AG10803 (cell line): Measurements from ENCODE around the gene SMNDC1.
"Not testable (repeated sequence)": the region's sequence is repeated elsewhere in the genome, so short reads cannot be mapped to it uniquely, and the experiment has no call there.

Experiments
- DNase-seq: peaks from one replicate; pipeline ENCODE4 v3.0.0; 2010; ENCODE audit warnings: low read depth
- H3K4me3 ChIP-seq: 2 replicates; pipeline ENCODE4 v1.5.1; 2011; ENCODE audit warnings: mild to moderate bottlenecking, low read length, control low read depth
- TF ChIP-seq, protein P1 (sequence below): conservative IDR thresholded peaks from 2 replicates; pipeline ENCODE4 v1.5.1; 2011; ENCODE audit warnings: mild to moderate bottlenecking, low read length, control low read depth, inconsistent platforms

Gene SMNDC1

DNA sequence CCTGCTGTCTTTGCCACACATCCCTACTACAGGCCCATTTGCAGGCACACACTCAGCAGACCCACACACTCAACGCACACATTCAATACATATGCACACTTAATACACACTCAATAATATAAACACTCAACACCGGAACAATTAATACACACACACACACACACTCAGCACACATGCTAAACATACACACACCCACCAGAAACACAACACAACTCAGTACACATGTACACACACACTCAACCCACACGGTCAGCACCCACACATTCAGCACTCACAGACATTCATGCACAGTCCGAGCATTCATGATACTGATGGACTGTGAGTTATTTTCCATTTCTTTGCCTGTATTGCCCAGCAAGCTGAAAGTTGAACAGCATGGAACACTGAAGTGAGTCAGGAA, 35.4 kb upstream of the SMNDC1 start:
- TF ChIP-seq, protein P1, sequence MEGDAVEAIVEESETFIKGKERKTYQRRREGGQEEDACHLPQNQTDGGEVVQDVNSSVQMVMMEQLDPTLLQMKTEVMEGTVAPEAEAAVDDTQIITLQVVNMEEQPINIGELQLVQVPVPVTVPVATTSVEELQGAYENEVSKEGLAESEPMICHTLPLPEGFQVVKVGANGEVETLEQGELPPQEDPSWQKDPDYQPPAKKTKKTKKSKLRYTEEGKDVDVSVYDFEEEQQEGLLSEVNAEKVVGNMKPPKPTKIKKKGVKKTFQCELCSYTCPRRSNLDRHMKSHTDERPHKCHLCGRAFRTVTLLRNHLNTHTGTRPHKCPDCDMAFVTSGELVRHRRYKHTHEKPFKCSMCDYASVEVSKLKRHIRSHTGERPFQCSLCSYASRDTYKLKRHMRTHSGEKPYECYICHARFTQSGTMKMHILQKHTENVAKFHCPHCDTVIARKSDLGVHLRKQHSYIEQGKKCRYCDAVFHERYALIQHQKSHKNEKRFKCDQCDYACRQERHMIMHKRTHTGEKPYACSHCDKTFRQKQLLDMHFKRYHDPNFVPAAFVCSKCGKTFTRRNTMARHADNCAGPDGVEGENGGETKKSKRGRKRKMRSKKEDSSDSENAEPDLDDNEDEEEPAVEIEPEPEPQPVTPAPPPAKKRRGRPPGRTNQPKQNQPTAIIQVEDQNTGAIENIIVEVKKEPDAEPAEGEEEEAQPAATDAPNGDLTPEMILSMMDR: no peak
- no peak overlapping the region for H3K4me3 ChIP-seq
- DNase-seq: no peak

DNA sequence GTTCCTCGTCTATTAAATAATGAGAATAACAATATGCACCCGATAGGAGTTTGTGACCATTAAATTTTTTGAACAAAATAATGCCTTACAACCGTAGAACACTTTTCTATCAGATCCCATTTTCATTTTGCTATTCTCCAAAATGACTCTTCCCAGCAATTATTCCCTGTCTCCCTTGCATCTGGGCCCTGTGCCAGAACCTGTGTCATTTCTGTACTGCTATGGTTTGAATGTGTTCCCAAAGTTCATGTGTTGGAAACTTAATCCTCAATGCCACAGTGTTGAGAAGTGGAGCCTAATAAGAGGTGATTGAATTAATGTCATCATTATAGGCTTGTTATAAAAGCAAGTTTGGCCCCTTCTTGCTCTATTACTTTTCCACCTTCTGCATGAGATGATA, 33.2 kb upstream of the SMNDC1 start:
- DNase-seq: peak; percentile 48
- H3K4me3 ChIP-seq: no peak overlapping the region
- TF ChIP-seq, protein P1: no peak

DNA sequence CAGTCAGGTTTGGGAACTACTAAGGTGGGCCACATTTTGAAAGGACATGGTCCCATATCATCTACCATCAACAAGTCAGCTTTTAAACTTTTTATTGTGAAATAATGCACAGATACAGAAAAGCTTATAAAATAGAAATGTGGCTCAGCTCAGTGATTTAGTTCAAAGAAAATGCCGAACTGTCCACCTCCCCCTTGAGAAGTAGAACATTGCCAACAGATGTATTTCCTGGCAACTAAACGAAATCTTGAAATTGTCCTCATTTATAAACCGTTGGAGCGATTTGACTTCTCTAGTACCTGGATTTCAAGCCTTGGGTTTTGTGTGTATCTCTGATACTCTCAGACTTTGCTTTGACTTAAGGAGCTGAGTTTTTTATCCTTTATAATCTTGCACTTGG, 32.7 kb upstream of the SMNDC1 start:
- DNase-seq: no peak
- H3K4me3 ChIP-seq: no peak overlapping the region
- TF ChIP-seq, protein P1: no peak

DNA sequence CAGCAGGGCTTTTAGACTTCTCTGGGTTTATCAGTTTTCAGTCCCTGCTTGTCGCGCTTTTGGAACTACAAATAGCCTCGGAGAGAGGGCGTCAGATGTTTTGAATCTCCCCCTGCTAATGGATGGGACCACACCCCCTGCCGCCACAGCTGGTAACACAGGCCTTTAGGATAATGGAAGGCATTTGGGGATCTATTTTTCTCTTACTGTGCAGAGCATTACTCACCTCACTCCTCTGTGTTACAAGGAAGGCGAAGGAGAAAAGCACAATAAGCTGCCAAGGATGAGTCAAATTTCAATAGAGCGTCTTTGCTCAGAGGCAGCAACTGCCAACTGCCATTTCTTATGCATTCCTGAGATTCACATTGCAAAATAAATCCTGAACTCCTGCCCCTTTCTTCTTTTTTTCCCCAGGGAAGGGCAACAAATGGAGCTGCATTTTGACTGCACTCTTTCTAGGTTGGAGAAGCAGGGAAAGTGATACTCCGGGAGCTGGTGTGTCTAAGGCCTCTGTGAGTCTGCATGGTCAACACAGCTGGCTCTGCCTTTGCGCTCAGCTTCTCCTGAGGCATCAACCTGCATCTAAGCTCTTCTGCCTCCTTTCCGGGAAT, 31.5 kb upstream of the SMNDC1 start:
- peak; percentile 99 for DNase-seq

DNA sequence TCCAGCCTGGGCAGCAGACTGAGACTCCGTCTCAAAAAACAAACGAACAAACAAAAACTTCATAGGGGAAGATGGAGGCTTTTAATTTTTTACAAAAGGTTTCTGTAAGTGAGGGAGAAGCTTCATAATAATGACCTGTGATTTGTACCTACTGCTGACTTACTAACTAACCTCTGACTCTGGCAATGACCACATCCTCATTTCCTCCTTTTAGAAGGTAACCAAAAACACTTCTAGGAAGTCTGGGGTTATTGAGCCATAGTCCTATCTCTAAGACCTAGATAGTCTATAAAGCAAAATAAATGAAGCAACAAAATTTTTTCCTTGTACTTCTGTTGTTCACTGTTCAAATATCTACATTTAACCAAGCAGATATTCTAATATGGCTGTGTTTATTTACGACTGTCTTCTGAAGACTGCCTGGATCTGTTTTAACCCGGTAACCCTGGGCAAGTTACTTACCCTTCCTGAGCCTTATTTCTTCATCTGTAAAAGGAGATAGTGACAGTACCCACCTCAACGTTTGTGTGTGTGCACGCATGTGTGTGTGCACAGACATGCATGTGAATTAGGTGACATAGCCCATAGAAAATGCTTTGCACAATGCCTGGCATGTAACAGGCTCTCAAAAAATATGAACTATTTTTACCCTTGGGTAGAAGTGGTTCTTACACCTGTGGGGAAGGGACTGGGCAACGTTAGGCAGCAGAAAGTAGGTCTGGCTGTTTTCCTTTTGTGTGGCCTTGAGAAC, 30.8 kb upstream of the SMNDC1 start:
- TF ChIP-seq, protein P1: no peak
- DNase-seq: peak; percentile 27
- peak overlapping the region; percentile 19; the same call in 1 of the 2 replicates for H3K4me3 ChIP-seq

More for the DNA sequence above, 31.5 kb upstream of the SMNDC1 start:
- peak overlapping the region; percentile 19; the same call in 1 of the 2 replicates for H3K4me3 ChIP-seq
- TF ChIP-seq, protein P1: peak; percentile 46

DNA sequence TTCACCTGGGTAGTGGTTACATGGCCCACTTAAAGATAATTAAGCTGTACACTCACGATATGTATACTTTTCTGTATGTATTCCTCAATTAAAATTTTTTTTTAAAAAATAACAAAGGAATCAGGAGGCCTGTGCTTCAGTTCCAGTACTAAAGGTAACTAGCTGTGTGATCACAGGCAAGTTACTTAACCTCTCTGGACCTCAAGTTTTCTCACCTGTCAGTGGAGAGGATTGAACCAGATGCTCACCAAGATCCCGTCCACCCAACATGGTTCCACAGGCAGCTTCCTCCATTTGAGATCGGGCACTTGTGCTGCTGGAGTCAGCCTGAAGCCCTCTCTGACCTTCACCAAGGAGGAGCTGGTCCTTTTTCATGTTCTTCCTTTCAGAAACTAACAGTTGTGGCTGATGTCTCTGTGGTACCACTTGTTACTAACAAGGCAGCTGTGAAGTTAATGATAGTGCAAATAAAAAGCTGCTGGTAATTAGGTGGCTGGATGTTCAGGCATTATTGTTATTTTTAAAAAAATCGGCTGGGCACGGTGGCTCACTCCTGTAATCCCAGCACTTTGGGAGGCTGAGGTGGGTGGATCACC, 29.4 kb upstream of the SMNDC1 start:
- no peak for DNase-seq
- H3K4me3 ChIP-seq: no peak overlapping the region
- TF ChIP-seq, protein P1: no peak

DNA sequence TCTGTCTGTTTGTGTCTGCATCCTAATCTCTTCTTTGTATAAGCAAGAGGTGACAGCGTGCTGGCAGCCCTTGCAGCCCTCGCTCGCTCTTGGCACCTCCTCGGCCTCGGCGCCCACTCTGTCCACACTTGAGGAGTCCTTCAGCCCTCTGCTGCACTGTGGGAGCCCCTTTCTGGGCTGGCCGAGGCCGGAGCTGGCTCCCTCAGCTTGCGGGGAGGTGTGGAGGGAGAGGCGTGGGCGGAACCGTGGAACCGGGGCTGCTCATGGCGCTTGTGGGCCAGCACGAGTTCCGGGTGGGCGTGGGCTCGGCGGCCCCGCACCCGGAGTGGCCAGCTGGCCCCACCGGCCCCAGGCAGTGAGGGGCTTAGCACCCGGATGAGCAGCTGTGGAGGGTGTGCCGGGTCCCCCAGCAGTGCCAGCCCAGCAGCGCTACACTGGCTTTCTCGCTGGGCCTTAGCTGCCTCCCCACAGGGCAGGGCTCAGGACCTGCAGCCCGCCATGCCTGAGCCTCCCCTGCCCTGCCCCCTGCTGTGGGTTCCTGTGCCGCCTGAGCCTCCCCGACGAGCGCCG, 26.6 kb upstream of the SMNDC1 start:
- not testable (repeated sequence) for H3K4me3 ChIP-seq, DNase-seq
